ENCODE results near the gene CFAP53. TPM values are rescaled to one million over a fixed set of nuclear protein-coding genes. Genes with fewer than 3 reads are reported as not detected.
A peak's percentile ranks its signal among the peaks of the same experiment; 100 is the strongest.

The CFAP53 gene
- total and polyA plus RNA-seq, 2 of the 4 experiments (the other 2 are of a cell fraction): under 0.01 to 0.12 TPM

DNA sequence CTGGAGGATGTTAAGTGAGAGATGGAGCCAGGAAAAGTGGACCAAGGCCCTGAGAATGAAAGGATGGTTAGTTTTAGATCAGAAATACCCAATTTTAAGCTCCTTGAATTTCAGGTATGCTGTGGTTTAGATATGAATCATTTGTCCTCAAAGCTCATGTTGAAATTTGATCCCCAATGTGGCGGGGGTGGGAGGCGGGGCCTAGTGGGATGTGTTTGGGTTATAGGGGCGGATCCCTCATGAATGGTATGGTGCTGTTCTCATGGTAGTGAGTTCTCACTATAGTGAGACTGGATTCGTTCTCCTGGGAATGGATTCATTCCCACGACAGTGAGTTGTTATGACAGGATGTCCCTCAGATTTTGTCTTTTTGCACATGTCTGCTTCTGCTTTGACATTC, 82.7 kb downstream of the CFAP53 start:
- no peak for TF ChIP-seq CTCF (conservative IDR thresholded peaks at IDR 0.05; ENCODE audit: low read depth, low read length)
- no peak for TF ChIP-seq RCOR1 (IDR thresholded peaks at IDR 0.05; ENCODE audit: insufficient replicate concordance, low read length)
- TF ChIP-seq FOS (IDR thresholded peaks at IDR 0.05; ENCODE audit: low read depth, low read length): no peak
- DNase-seq: peak; percentile 31

More for the DNA sequence above, 82.7 kb downstream of the CFAP53 start:
- Histone ChIP-seq H2BK120ac (ENCODE audit: low read depth, low read length) (no peak overlapping the region), H2BK5ac (ENCODE audit: low read depth, low read length, poor library complexity, severe bottlenecking) (no peak overlapping the region), H3K9ac (ENCODE audit: low read depth, low read length) (no peak overlapping the region), H4K5ac (ENCODE audit: low read depth, low read length) (no peak overlapping the region), H3K79me1 (ENCODE audit: low read depth in 1 of 2, low read length in 2 of 2) (no peaks in the 10 kb centered on the region), H4K20me1 (ENCODE audit: insufficient read depth, low read length) (no peaks in the 10 kb centered on the region), H3K56ac (ENCODE audit: extremely low read depth, insufficient read depth, low read length) (no peak overlapping the region), H3K23ac (ENCODE audit: low read depth, low read length) (no peak overlapping the region), H2AK5ac (ENCODE audit: low read depth, low read length) (no peak overlapping the region), H4K91ac (ENCODE audit: insufficient read depth, low read depth, low read length) (no peak overlapping the region), H3K4me2 (ENCODE audit: low read depth, low read length) (no peak overlapping the region), H2BK20ac (ENCODE audit: low read depth, low read length) (no peak overlapping the region), H3K36me3 (ENCODE audit: control insufficient read depth, insufficient read depth, low read length) (no peaks in the 10 kb centered on the region), H3K4me3 (ENCODE audit: insufficient read depth, low read depth, low read length) (no peak overlapping the region), H3K9me1 (ENCODE audit: insufficient read depth, low read length) (no peaks in the 10 kb centered on the region), H2BK15ac (ENCODE audit: low read depth, low read length) (no peak overlapping the region), H3K14ac (replicated peaks; ENCODE audit: low read depth, low read length) (no peak overlapping the region), H3K9me3 (ENCODE audit: control insufficient read depth, insufficient read depth, low read length) (no peaks in the 10 kb centered on the region), H3K27ac (ENCODE audit: insufficient read depth, low read length) (no peak overlapping the region), H3K27me3 (ENCODE audit: control insufficient read depth, insufficient read depth, low read length) (no peaks in the 10 kb centered on the region; the same call in 1 of the 2 replicates), H4K8ac (ENCODE audit: low read depth in 2 of 2, low read length in 2 of 2) (no peak overlapping the region), H3K4ac (ENCODE audit: low read depth, low read length) (no peak overlapping the region), H3K18ac (ENCODE audit: low read depth, low read length) (no peak overlapping the region), H3K4me1 (ENCODE audit: control insufficient read depth, insufficient read depth, low read length) (no peaks in the 10 kb centered on the region), H2AK9ac (replicated peaks; ENCODE audit: low read depth, low read length, poor library complexity) (no peak overlapping the region), H2AFZ (replicated peaks; ENCODE audit: low read length, poor library complexity) (no peak overlapping the region)
- intact Hi-C loops (cut with micrococcal nuclease): loop anchor here (10.0 kb wide), 1 partner anchor 219 kb away; no protein-coding TSS in a partner anchor
- no CpG with 5 or more reads among the region's 5 CpGs for WGBS, 2 experiments (ENCODE audit: extremely low coverage in 2 of 2, insufficient read length in 1 of 2)
- ChIA-PET CTCF (no interaction called here), POLR2A (ENCODE audit: unreplicated experiment) (no interaction called here)
- no TSS peak for BruUV-seq (replicated peaks)
- dilution Hi-C loops (cut with HindIII; ENCODE audit: low sequenced_read_pairs, unreplicated experiment): no loop called here
- ATAC-seq (ENCODE audit: low read depth): no peak
- in situ Hi-C loops (cut with MboI; ENCODE audit: low sequenced_read_pairs): loop anchor here (25.0 kb wide), 1 partner anchor 671 kb away; no protein-coding TSS in a partner anchor
